Epithelial cell of prostate (primary cell): ENCODE measurements around the gene APOB.

Experiments
- DNase-seq: peaks from one replicate; pipeline ENCODE4 v3.0.0-alpha.2; 2011; ENCODE audit warnings: low read depth, low spot score
- H3K27ac ChIP-seq: fragments of 450-650 bp; 2 replicates; pipeline ENCODE4 v1.5.1; 2017; ENCODE audit warnings: mild to moderate bottlenecking

Gene APOB

GRCh38 chr2:20989404-20989803 is 54.5 kb downstream of the APOB start:
- DNase-seq, result no peak
- H3K27ac ChIP-seq, result no peak overlapping the region

- DNase-seq, result no peak
- no peak overlapping the region for H3K27ac ChIP-seq
These were observed 55.0 kb downstream of the APOB start for GRCh38 chr2:20988905-20989304.

- no peak for DNase-seq
- H3K27ac ChIP-seq, result no peak overlapping the region
These were observed 57.6 kb downstream of the APOB start for GRCh38 chr2:20986024-20986939.

- no peak for DNase-seq
These were observed 58.8 kb downstream of the APOB start for GRCh38 chr2:20985062-20985461.

GRCh38 chr2:20984408-20984807 is 59.5 kb downstream of the APOB start:
- H3K27ac ChIP-seq, result no peak overlapping the region
- no peak for DNase-seq

More at GRCh38 chr2:20985062-20985461, 58.8 kb downstream of the APOB start:
- H3K27ac ChIP-seq, result no peak overlapping the region

- DNase-seq, result no peak
- no peak overlapping the region for H3K27ac ChIP-seq
These were observed 60.0 kb downstream of the APOB start for GRCh38 chr2:20983844-20984243.

GRCh38 chr2:20982861-20983260 is 61.0 kb downstream of the APOB start:
- H3K27ac ChIP-seq, result no peak overlapping the region
- DNase-seq, result no peak

- H3K27ac ChIP-seq, result no peak overlapping the region
- DNase-seq, result no peak
These were observed 66.2 kb downstream of the APOB start for GRCh38 chr2:20977520-20978180.

GRCh38 chr2:20976527-20976926 is 67.3 kb downstream of the APOB start:
- DNase-seq, result no peak
- no peak overlapping the region for H3K27ac ChIP-seq

GRCh38 chr2:20972792-20973565 is 70.9 kb downstream of the APOB start:
- DNase-seq, result no peak

GRCh38 chr2:20972110-20972509 is 71.8 kb downstream of the APOB start:
- no peak overlapping the region for H3K27ac ChIP-seq
- no peak for DNase-seq

More at GRCh38 chr2:20972792-20973565, 70.9 kb downstream of the APOB start:
- H3K27ac ChIP-seq, result no peak overlapping the region

GRCh38 chr2:20970068-20970467 is 73.8 kb downstream of the APOB start:
- DNase-seq, result no peak
- H3K27ac ChIP-seq, result no peak overlapping the region

- DNase-seq, result no peak
- no peak overlapping the region for H3K27ac ChIP-seq
These were observed 77.7 kb downstream of the APOB start for GRCh38 chr2:20966061-20966595.

GRCh38 chr2:20965221-20965620 is 78.7 kb downstream of the APOB start:
- DNase-seq, result no peak
- H3K27ac ChIP-seq, result no peak overlapping the region

- DNase-seq, result no peak
- no peak overlapping the region for H3K27ac ChIP-seq
These were observed 80.0 kb downstream of the APOB start for GRCh38 chr2:20963867-20964266.

- H3K27ac ChIP-seq, result no peak overlapping the region
- DNase-seq, result peak; percentile 6
These were observed 80.8 kb downstream of the APOB start for GRCh38 chr2:20962939-20963557.

GRCh38 chr2:20961858-20962257 is 82.0 kb downstream of the APOB start:
- DNase-seq, result no peak
- no peak overlapping the region for H3K27ac ChIP-seq

- DNase-seq, result no peak
- H3K27ac ChIP-seq, result no peak overlapping the region
These were observed 83.9 kb downstream of the APOB start for GRCh38 chr2:20960003-20960402.

- H3K27ac ChIP-seq, result no peak overlapping the region
- DNase-seq, result no peak
These were observed 84.6 kb downstream of the APOB start for GRCh38 chr2:20959252-20959651.
